WTC11 (cell line): ENCODE results near the gene ARSK. TPM values are rescaled to one million over a fixed set of nuclear protein-coding genes. Genes with fewer than 3 reads are reported as not detected.

ENCODE experiments used
- ATAC-seq: fragments of 200-7000 bp; cut with Tn5 transposase; 2 replicates; pipeline ENCODE4 v1.10.0; 2021; ENCODE audit warnings: mild to moderate bottlenecking, moderate library complexity
- CTCF ChIA-PET: fragments of 300-600 bp; sonication (Branson Sonifier 250); formaldehyde crosslinking; loops from one replicate; lab custom pipeline; 2021; ENCODE audit warnings: antibody characterized with exemption; lab: Charles Lee
- POLR2A ChIA-PET: fragments of 350-600 bp; sonication (Branson Sonifier 250); formaldehyde crosslinking; loops from one replicate; lab custom pipeline; 2021; ENCODE audit warnings: antibody characterized with exemption; lab: Charles Lee
- DNase-seq: peaks from one replicate; pipeline ENCODE4 v3.0.0; 2021; ENCODE audit warnings: low spot score
- H3K27ac Mint-ChIP-seq: 2 replicates; pipeline ENCODE4 v1.8.0; 2021; ENCODE audit warnings: mixed read lengths
- H3K27me3 Mint-ChIP-seq: 2 replicates; pipeline ENCODE4 v1.8.0; 2021; ENCODE audit warnings: low read depth, mild to moderate bottlenecking, moderate library complexity, mixed read lengths
- H3K36me3 Mint-ChIP-seq: 2 replicates; pipeline ENCODE4 v1.8.0; 2021; ENCODE audit warnings: mixed read lengths
- H3K4me1 Mint-ChIP-seq: 2 replicates; pipeline ENCODE4 v1.8.0; 2022; ENCODE audit warnings: mixed read lengths
- H3K4me3 Mint-ChIP-seq: 2 replicates; pipeline ENCODE4 v1.8.0; 2021; ENCODE audit warnings: mild to moderate bottlenecking, moderate library complexity, mixed read lengths
- H3K9me3 Mint-ChIP-seq: 2 replicates; pipeline ENCODE4 v1.8.0; 2021; ENCODE audit warnings: mixed read lengths
- AR ChIP-seq: fragments of 250-450 bp; sonication (Bioruptor Pico); IDR thresholded peaks from 2 replicates; pipeline ENCODE4 v1.9.0; 2021; ENCODE audit warnings: mild to moderate bottlenecking
- ATF3 ChIP-seq: sonication (generic); formaldehyde crosslinking; conservative IDR thresholded peaks from 2 replicates; pipeline ENCODE4 v1.8.1; 2022; ENCODE audit warnings: mild to moderate bottlenecking, missing genetic modification reagents
- CBFB ChIP-seq: sonication (generic); formaldehyde crosslinking; IDR thresholded peaks from 2 replicates; pipeline ENCODE4 v1.8.1; 2022; ENCODE audit warnings: mild to moderate bottlenecking, low read depth, missing genetic modification reagents
- E2F1 ChIP-seq: sonication (generic); formaldehyde crosslinking; IDR thresholded peaks from 2 replicates; pipeline ENCODE4 v1.8.0; 2022; ENCODE audit warnings: mild to moderate bottlenecking, missing genetic modification reagents
- E2F4 ChIP-seq: sonication (generic); formaldehyde crosslinking; IDR thresholded peaks from 2 replicates; pipeline ENCODE4 v1.8.1; 2022; ENCODE audit warnings: low read depth, mild to moderate bottlenecking, moderate library complexity, missing genetic modification reagents, borderline replicate concordance
- GABPB1 ChIP-seq: sonication (generic); formaldehyde crosslinking; IDR thresholded peaks from 2 replicates; pipeline ENCODE4 v1.8.1; 2023; ENCODE audit warnings: mild to moderate bottlenecking, missing genetic modification reagents
- GTF2I ChIP-seq: fragments of 250-450 bp; sonication (Bioruptor Pico); conservative IDR thresholded peaks from 2 replicates; pipeline ENCODE4 v1.4.0; 2021; ENCODE audit warnings: mild to moderate bottlenecking
- IRF2 ChIP-seq: sonication (generic); formaldehyde crosslinking; IDR thresholded peaks from 2 replicates; pipeline ENCODE4 v1.8.0; 2022; ENCODE audit warnings: low read depth, missing genetic modification reagents, borderline replicate concordance
- JUN ChIP-seq: sonication (generic); formaldehyde crosslinking; IDR thresholded peaks from 2 replicates; pipeline ENCODE4 v1.8.0; 2023; ENCODE audit warnings: mild to moderate bottlenecking, missing genetic modification reagents
- NFE2L1 ChIP-seq: sonication (generic); formaldehyde crosslinking; IDR thresholded peaks from 2 replicates; pipeline ENCODE4 v1.8.1; 2023; ENCODE audit warnings: missing genetic modification reagents
- NR2C2 ChIP-seq: sonication (generic); formaldehyde crosslinking; IDR thresholded peaks from 2 replicates; pipeline ENCODE4 v1.8.0; 2022; ENCODE audit warnings: mild to moderate bottlenecking, missing genetic modification reagents
- RELA ChIP-seq: sonication (generic); formaldehyde crosslinking; IDR thresholded peaks from 2 replicates; pipeline ENCODE4 v1.8.1; 2022; ENCODE audit warnings: missing genetic modification reagents, mild to moderate bottlenecking, borderline replicate concordance
- TP53 ChIP-seq: sonication (generic); formaldehyde crosslinking; IDR thresholded peaks from 2 replicates; pipeline ENCODE4 v1.8.1; 2023; ENCODE audit warnings: mild to moderate bottlenecking, missing genetic modification reagents
- ZNF121 ChIP-seq: sonication (generic); formaldehyde crosslinking; IDR thresholded peaks from 2 replicates; pipeline ENCODE4 v1.8.0; 2023; ENCODE audit warnings: missing genetic modification reagents
- ZNF138 ChIP-seq: sonication (generic); formaldehyde crosslinking; conservative IDR thresholded peaks from 2 replicates; pipeline ENCODE4 v1.8.1; 2022; ENCODE audit warnings: mild to moderate bottlenecking, moderate library complexity, missing genetic modification reagents
- ZNF416 ChIP-seq: fragments of 250-450 bp; sonication (Bioruptor Pico); IDR thresholded peaks from 2 replicates; pipeline ENCODE4 v1.9.0; 2021; ENCODE audit warnings: mild to moderate bottlenecking, inconsistent platforms
- ZNF671 ChIP-seq: fragments of 250-450 bp; sonication (Bioruptor Pico); IDR thresholded peaks from 2 replicates; pipeline ENCODE4 v1.8.0; 2021; ENCODE audit warnings: mild to moderate bottlenecking
- total RNA-seq: library from RNA; stranded (reverse); gene quantifications from 3 replicates; pipeline ENCODE4 v1.2.3, GENCODE V29; 2021
- TF ChIP-seq, protein P1 (sequence below): sonication (generic); formaldehyde crosslinking; IDR thresholded peaks from 2 replicates; pipeline ENCODE4 v1.8.0; 2022; ENCODE audit warnings: missing genetic modification reagents
- TF ChIP-seq, protein P2 (sequence below): sonication (generic); formaldehyde crosslinking; IDR thresholded peaks from 2 replicates; pipeline ENCODE4 v1.8.1; 2023; ENCODE audit warnings: mild to moderate bottlenecking, missing genetic modification reagents
- TF ChIP-seq, protein P3 (sequence below): sonication (generic); formaldehyde crosslinking; IDR thresholded peaks from 2 replicates; pipeline ENCODE4 v1.8.0; 2022; ENCODE audit warnings: mild to moderate bottlenecking, missing genetic modification reagents

The ARSK gene
- total RNA-seq, 1 experiment from 2014 or later, result 15.1 TPM

- TF ChIP-seq RELA (no peak), ZNF121 (CRISPR knock-in tag) (no peak), IRF2 (CRISPR knock-in tag) (no peak), JUN (CRISPR knock-in tag) (no peak), ATF3 (CRISPR knock-in tag) (no peak), GTF2I (CRISPR knock-in tag) (no peak), NR2C2 (CRISPR knock-in tag) (no peak), E2F1 (CRISPR knock-in tag) (no peak), NFE2L1 (CRISPR knock-in tag) (no peak), ZNF416 (CRISPR knock-in tag) (no peak), AR (CRISPR knock-in tag) (no peak)
- TF ChIP-seq, protein P1, sequence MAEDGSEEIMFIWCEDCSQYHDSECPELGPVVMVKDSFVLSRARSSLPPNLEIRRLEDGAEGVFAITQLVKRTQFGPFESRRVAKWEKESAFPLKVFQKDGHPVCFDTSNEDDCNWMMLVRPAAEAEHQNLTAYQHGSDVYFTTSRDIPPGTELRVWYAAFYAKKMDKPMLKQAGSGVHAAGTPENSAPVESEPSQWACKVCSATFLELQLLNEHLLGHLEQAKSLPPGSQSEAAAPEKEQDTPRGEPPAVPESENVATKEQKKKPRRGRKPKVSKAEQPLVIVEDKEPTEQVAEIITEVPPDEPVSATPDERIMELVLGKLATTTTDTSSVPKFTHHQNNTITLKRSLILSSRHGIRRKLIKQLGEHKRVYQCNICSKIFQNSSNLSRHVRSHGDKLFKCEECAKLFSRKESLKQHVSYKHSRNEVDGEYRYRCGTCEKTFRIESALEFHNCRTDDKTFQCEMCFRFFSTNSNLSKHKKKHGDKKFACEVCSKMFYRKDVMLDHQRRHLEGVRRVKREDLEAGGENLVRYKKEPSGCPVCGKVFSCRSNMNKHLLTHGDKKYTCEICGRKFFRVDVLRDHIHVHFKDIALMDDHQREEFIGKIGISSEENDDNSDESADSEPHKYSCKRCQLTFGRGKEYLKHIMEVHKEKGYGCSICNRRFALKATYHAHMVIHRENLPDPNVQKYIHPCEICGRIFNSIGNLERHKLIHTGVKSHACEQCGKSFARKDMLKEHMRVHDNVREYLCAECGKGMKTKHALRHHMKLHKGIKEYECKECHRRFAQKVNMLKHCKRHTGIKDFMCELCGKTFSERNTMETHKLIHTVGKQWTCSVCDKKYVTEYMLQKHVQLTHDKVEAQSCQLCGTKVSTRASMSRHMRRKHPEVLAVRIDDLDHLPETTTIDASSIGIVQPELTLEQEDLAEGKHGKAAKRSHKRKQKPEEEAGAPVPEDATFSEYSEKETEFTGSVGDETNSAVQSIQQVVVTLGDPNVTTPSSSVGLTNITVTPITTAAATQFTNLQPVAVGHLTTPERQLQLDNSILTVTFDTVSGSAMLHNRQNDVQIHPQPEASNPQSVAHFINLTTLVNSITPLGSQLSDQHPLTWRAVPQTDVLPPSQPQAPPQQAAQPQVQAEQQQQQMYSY (CRISPR knock-in tag), result no peak
- TF ChIP-seq, protein P2, sequence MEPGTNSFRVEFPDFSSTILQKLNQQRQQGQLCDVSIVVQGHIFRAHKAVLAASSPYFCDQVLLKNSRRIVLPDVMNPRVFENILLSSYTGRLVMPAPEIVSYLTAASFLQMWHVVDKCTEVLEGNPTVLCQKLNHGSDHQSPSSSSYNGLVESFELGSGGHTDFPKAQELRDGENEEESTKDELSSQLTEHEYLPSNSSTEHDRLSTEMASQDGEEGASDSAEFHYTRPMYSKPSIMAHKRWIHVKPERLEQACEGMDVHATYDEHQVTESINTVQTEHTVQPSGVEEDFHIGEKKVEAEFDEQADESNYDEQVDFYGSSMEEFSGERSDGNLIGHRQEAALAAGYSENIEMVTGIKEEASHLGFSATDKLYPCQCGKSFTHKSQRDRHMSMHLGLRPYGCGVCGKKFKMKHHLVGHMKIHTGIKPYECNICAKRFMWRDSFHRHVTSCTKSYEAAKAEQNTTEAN (CRISPR knock-in tag), result no peak
Measured at GRCh38 chr5:95554647-95555548, at the start of gene ARSK, which contains the start of gene SKIC3 (continued).

- DNase-seq (no peak), ATAC-seq (no peak)
- Mint-ChIP-seq H3K36me3 (peaks cover 41% of the 10 kb centered on the region), H3K27ac (peak overlapping the region; percentile 41; the same call in 1 of the 2 replicates), H3K4me1 (peaks cover 12% of the 10 kb centered on the region), H3K4me3 (no peak overlapping the region), H3K27me3 (no peaks in the 10 kb centered on the region), H3K9me3 (no peaks in the 10 kb centered on the region)
- ChIA-PET CTCF (no interaction called here), POLR2A (no interaction called here)
- TF ChIP-seq ZNF416 (CRISPR knock-in tag) (no peak), ZNF121 (CRISPR knock-in tag) (no peak), ZNF138 (no peak), ZNF671 (no peak), CBFB (no peak), AR (CRISPR knock-in tag) (no peak), GABPB1 (CRISPR knock-in tag) (no peak), TP53 (CRISPR knock-in tag) (no peak), E2F4 (CRISPR knock-in tag) (no peak)
- TF ChIP-seq, protein P3, sequence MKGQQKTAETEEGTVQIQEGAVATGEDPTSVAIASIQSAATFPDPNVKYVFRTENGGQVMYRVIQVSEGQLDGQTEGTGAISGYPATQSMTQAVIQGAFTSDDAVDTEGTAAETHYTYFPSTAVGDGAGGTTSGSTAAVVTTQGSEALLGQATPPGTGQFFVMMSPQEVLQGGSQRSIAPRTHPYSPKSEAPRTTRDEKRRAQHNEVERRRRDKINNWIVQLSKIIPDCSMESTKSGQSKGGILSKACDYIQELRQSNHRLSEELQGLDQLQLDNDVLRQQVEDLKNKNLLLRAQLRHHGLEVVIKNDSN, result no peak
Measured at GRCh38 chr5:95508550-95508949, 46.4 kb upstream of the ARSK start.
